A549 (cell line): Measurements from ENCODE around the gene RGS5.

Experiments
- CTCF ChIP-seq: fragments of >200 bp; sonication (Bioruptor Twin); formaldehyde crosslinking; IDR thresholded peaks from 3 replicates; pipeline ENCODE4 v1.5.1; 2016
- ESRRA ChIP-seq: fragments of 150-350 bp; IDR thresholded peaks from 2 replicates; pipeline ENCODE4 v1.6.1; 2014; ENCODE audit warnings: mild to moderate bottlenecking, low read length, borderline replicate concordance
- REST ChIP-seq: fragments of 200-600 bp; sonication (generic); IDR thresholded peaks from 2 replicates; pipeline ENCODE4 v1.6.1; 2016; ENCODE audit warnings: antibody characterized with exemption, mild to moderate bottlenecking, moderate library complexity
- USF2 ChIP-seq: fragments of 450-650 bp; IDR thresholded peaks from 2 replicates; pipeline ENCODE4 v1.6.1; 2014; ENCODE audit warnings: antibody characterized with exemption

- no peak for TF ChIP-seq ESRRA
- TF ChIP-seq CTCF: no peak
- no peak for TF ChIP-seq USF2
- no peak for TF ChIP-seq REST
Observed at GRCh38 chr1:163240705-163241104, 38.0 kb upstream of the RGS5 start.
